Measurements from ENCODE around the gene SLC39A5. TPM values are rescaled to one million over a fixed set of nuclear protein-coding genes. Genes with fewer than 3 reads are reported as not detected.

SLC39A5 gene
- total and polyA plus RNA-seq, 2 experiments from 2014 or later = 167 to 179 TPM

- Histone ChIP-seq H3K4me1 (ENCODE audit: insufficient read depth) (no peaks in the 10 kb centered on the region), H3K27ac (no peak overlapping the region), H3K4me3 (no peak overlapping the region), H3K79me2 (no peaks in the 10 kb centered on the region), H2AFZ (no peak overlapping the region), H3K27me3 (no peaks in the 10 kb centered on the region), H4K20me1 (ENCODE audit: insufficient read depth, poor library complexity, severe bottlenecking) (no peaks in the 10 kb centered on the region), H3K4me2 (no peak overlapping the region), H3K9me2 (replicated peaks; ENCODE audit: insufficient read depth) (no peaks in the 10 kb centered on the region), H3K9me3 (ENCODE audit: low read depth) (no peaks in the 10 kb centered on the region), H3K36me3 (replicated peaks; ENCODE audit: insufficient read depth, low read depth) (peaks cover 3% of the 10 kb centered on the region)
- DNase-seq (ENCODE audit: low spot score) = no peak
- no peak for TF ChIP-seq CTCF (IDR thresholded peaks at IDR 0.05; ENCODE audit: poor library complexity)
- no peak for TF ChIP-seq EZH2 (IDR thresholded peaks at IDR 0.05; ENCODE audit: borderline replicate concordance)
- 94% methylated on average over 3 of the region's 3 CpGs for WGBS (ENCODE audit: low lambda C conversion rate, missing lambda C conversion rate)
Measured at GRCh38 chr12:56278905-56279304, 49.1 kb downstream of the SLC39A5 start.

- no peaks in the 10 kb centered on the region for H3K36me3 ChIP-seq (replicated peaks; ENCODE audit: insufficient read depth, low read depth)
- TF ChIP-seq EZH2phosphoT487 (IDR thresholded peaks at IDR 0.05; ENCODE audit: low read depth, severe bottlenecking, unreplicated experiment) = no peak
- TF ChIP-seq CTCF (IDR thresholded peaks at IDR 0.05; ENCODE audit: poor library complexity) = no peak
- no peak for TF ChIP-seq EZH2 (IDR thresholded peaks at IDR 0.05; ENCODE audit: borderline replicate concordance)
- no peak overlapping the region for H3K27ac ChIP-seq
- DNase-seq (ENCODE audit: low spot score) = no peak
- no peaks in the 10 kb centered on the region for H3K9me3 ChIP-seq (ENCODE audit: low read depth)
- no peaks in the 10 kb centered on the region for H4K20me1 ChIP-seq (ENCODE audit: insufficient read depth, poor library complexity, severe bottlenecking)
- no peak overlapping the region for H2AFZ ChIP-seq
- no peaks in the 10 kb centered on the region for H3K9me2 ChIP-seq (replicated peaks; ENCODE audit: insufficient read depth)
- no peak overlapping the region for H3K4me2 ChIP-seq
- H3K27me3 ChIP-seq = no peaks in the 10 kb centered on the region
- no peak overlapping the region for H3K4me3 ChIP-seq
- H3K4me1 ChIP-seq (ENCODE audit: insufficient read depth) = no peaks in the 10 kb centered on the region
- H3K79me2 ChIP-seq = peaks cover 1% of the 10 kb centered on the region
Measured at GRCh38 chr12:56280849-56281248, 51.0 kb downstream of the SLC39A5 start.

GRCh38 chr12:56282030-56282429, 52.2 kb downstream of the SLC39A5 start:
- Histone ChIP-seq H3K4me3 (no peak overlapping the region), H3K4me1 (ENCODE audit: insufficient read depth) (no peaks in the 10 kb centered on the region)

More at GRCh38 chr12:56282030-56282429, 52.2 kb downstream of the SLC39A5 start:
- Histone ChIP-seq H3K27me3 (no peaks in the 10 kb centered on the region), H3K9me3 (ENCODE audit: low read depth) (no peaks in the 10 kb centered on the region), H3K36me3 (replicated peaks; ENCODE audit: insufficient read depth, low read depth) (no peaks in the 10 kb centered on the region), H3K27ac (no peak overlapping the region), H3K9me2 (replicated peaks; ENCODE audit: insufficient read depth) (no peaks in the 10 kb centered on the region), H2AFZ (no peak overlapping the region), H3K79me2 (peaks cover 2% of the 10 kb centered on the region), H4K20me1 (ENCODE audit: insufficient read depth, poor library complexity, severe bottlenecking) (no peaks in the 10 kb centered on the region), H3K4me2 (no peak overlapping the region)
- DNase-seq (ENCODE audit: low spot score) = no peak
- TF ChIP-seq EZH2phosphoT487 (IDR thresholded peaks at IDR 0.05; ENCODE audit: low read depth, severe bottlenecking, unreplicated experiment) (no peak), EZH2 (IDR thresholded peaks at IDR 0.05; ENCODE audit: borderline replicate concordance) (no peak), CTCF (IDR thresholded peaks at IDR 0.05; ENCODE audit: poor library complexity) (no peak)
- WGBS (ENCODE audit: low lambda C conversion rate, missing lambda C conversion rate) = 88% methylated on average over 6 of the region's 6 CpGs
